ENCODE measurements around the gene LHX1. TPM values are rescaled to one million over a fixed set of nuclear protein-coding genes. Genes with fewer than 3 reads are reported as not detected.

LHX1 gene
- total and polyA plus RNA-seq, 9 of the 15 experiments (the other 6 are each of a cell fraction or from before 2014, with no cell fraction given): 0.05 to 0.64 (median 0.07) TPM; not detected in 6

- Histone ChIP-seq H3K4me3 (no peak overlapping the region), H2AFZ (ENCODE audit: low read depth, low read length) (no peak overlapping the region), H3K9me3 (replicated peaks; ENCODE audit: control insufficient read depth, insufficient read depth, low read depth, low read length) (no peaks in the 10 kb centered on the region), H3K9me1 (ENCODE audit: control insufficient read depth, insufficient read depth, low read length) (peaks cover 3% of the 10 kb centered on the region), H3K4me2 (ENCODE audit: insufficient read depth, low read length) (no peak overlapping the region), H3K9ac (ENCODE audit: insufficient read depth in 1 of 2, low read depth in 2 of 2, low read length in 2 of 2) (no peak overlapping the region), H3K27ac (ENCODE audit: extremely low read depth, low read depth, low read length) (no peak overlapping the region), H3K4me1 (replicated peaks in 1 of 2; ENCODE audit: control insufficient read depth in 2 of 2, insufficient read depth in 2 of 2, low read length in 2 of 2) (peaks cover 0 to 45% of the 10 kb centered on the region in 2 experiments; a peak in 3 of 5 replicates), H3K36me3 (ENCODE audit: control insufficient read depth, insufficient read depth, low read length) (no peaks in the 10 kb centered on the region), H3K79me2 (ENCODE audit: control insufficient read depth, insufficient read depth, low read length) (no peaks in the 10 kb centered on the region), H3K27me3 (ENCODE audit: control insufficient read depth in 2 of 2, insufficient read depth in 2 of 2, low read length in 2 of 2) (peaks cover 55 to 69% of the 10 kb centered on the region in 2 experiments), H4K20me1 (replicated peaks; ENCODE audit: control insufficient read depth, insufficient read depth, low read length) (peaks cover 30% of the 10 kb centered on the region)
- FAIRE-seq (no peak), DNase-seq (ENCODE audit: extremely low read depth in 1 of 4, low spot score in 3 of 4) (no peak), ATAC-seq (no peak)
- TF ChIP-seq ZNF184 (CRISPR knock-in tag; IDR thresholded peaks at IDR 0.05) (0 out of 2 replicates have a peak, but pooled peaks have one; percentile 14), SIN3A (IDR thresholded peaks at IDR 0.05; ENCODE audit: borderline replicate concordance in 2 of 2, control insufficient read depth in 1 of 2, low read depth in 2 of 2, low read length in 2 of 2) (no peak)
- in situ Hi-C loops (cut with MboI) (no loop called here), intact Hi-C loops (cut with micrococcal nuclease) (no loop called here)
- 9% methylated on average over 15 of the region's 26 CpGs for WGBS (ENCODE audit: insufficient coverage, low coverage, missing lambda C conversion rate)
- ChIA-PET POLR2A (interaction anchor here (0.6 kb wide), 1 partner anchor 107 kb away, joined by 3 read pairs; no protein-coding TSS in a partner anchor), CTCF (ENCODE audit: low intra/inter-chr PET ratio) (no interaction called here)
- no TSS peak for BruUV-seq (replicated peaks)
These were observed 2.6 kb downstream of the LHX1 start for GRCh38 chr17:36939802-36940312.

GRCh38 chr17:36940313-36941264, 3.3 kb downstream of the LHX1 start:
- Histone ChIP-seq H4K20me1 (replicated peaks; ENCODE audit: control insufficient read depth, insufficient read depth, low read length) (peaks cover 23% of the 10 kb centered on the region; the same call in 1 of the 2 replicates), H3K36me3 (ENCODE audit: control insufficient read depth, insufficient read depth, low read length) (no peaks in the 10 kb centered on the region), H3K9me3 (replicated peaks; ENCODE audit: control insufficient read depth, insufficient read depth, low read depth, low read length) (no peaks in the 10 kb centered on the region), H3K4me3 (no peak overlapping the region), H3K79me2 (ENCODE audit: control insufficient read depth, insufficient read depth, low read length) (no peaks in the 10 kb centered on the region), H3K27ac (ENCODE audit: extremely low read depth, low read depth, low read length) (no peak overlapping the region), H3K9ac (ENCODE audit: insufficient read depth in 1 of 2, low read depth in 2 of 2, low read length in 2 of 2) (no peak overlapping the region), H3K4me1 (replicated peaks in 1 of 2; ENCODE audit: control insufficient read depth in 2 of 2, insufficient read depth in 2 of 2, low read length in 2 of 2) (peaks cover 0 to 38% of the 10 kb centered on the region in 2 experiments; a peak in 3 of 5 replicates), H3K9me1 (ENCODE audit: control insufficient read depth, insufficient read depth, low read length) (peaks cover 3% of the 10 kb centered on the region), H3K4me2 (ENCODE audit: insufficient read depth, low read length) (no peak overlapping the region), H2AFZ (ENCODE audit: low read depth, low read length) (no peak overlapping the region), H3K27me3 (ENCODE audit: control insufficient read depth in 2 of 2, insufficient read depth in 2 of 2, low read length in 2 of 2) (peaks cover 48 to 62% of the 10 kb centered on the region in 2 experiments; a peak in 4 of 5 replicates)
- ChIA-PET CTCF (ENCODE audit: low intra/inter-chr PET ratio) (no interaction called here), POLR2A (interaction anchor here (0.6 kb wide), 1 partner anchor 107 kb away, joined by 3 read pairs; no protein-coding TSS in a partner anchor)
- in situ Hi-C loops (cut with MboI) (no loop called here), intact Hi-C loops (cut with micrococcal nuclease) (no loop called here)
- ATAC-seq: no peak
- WGBS (ENCODE audit: insufficient coverage, low coverage, missing lambda C conversion rate): 44% methylated on average over 36 of the region's 52 CpGs
- no TSS peak for BruUV-seq (replicated peaks)
- no peak for DNase-seq (ENCODE audit: extremely low read depth in 1 of 4, low spot score in 3 of 4)
- FAIRE-seq: no peak
- no peak for TF ChIP-seq NUFIP1 (IDR thresholded peaks at IDR 0.05; ENCODE audit: partially characterized antibody)
- no peak for TF ChIP-seq NKRF (IDR thresholded peaks at IDR 0.05; ENCODE audit: borderline replicate concordance)
- no peak for TF ChIP-seq SAFB2 (IDR thresholded peaks at IDR 0.05; ENCODE audit: borderline replicate concordance, low read depth, low read length, severe bottlenecking)
- TF ChIP-seq ZNF512 (tag; IDR thresholded peaks at IDR 0.05): no peak
- TF ChIP-seq CTBP1 (IDR thresholded peaks at IDR 0.05; ENCODE audit: borderline replicate concordance): no peak
- TF ChIP-seq ZNF184 (CRISPR knock-in tag; IDR thresholded peaks at IDR 0.05): no peak
